Measurements from ENCODE around the gene ADK. TPM values are rescaled to one million over a fixed set of nuclear protein-coding genes. Genes with fewer than 3 reads are reported as not detected.

ADK gene
- total and polyA plus RNA-seq, 2 of the 13 experiments (the other 11 are each of a cell fraction or from before 2014, with no cell fraction given): 48.6 to 79.1 TPM

- TF ChIP-seq SNAPC4 (CRISPR knock-in tag; IDR thresholded peaks at IDR 0.05) (peak; percentile 65; the same call in 1 of the 2 replicates), ZBTB38 (CRISPR knock-in tag; IDR thresholded peaks at IDR 0.05) (peak; percentile 53; the same call in 1 of the 2 replicates), POGZ (CRISPR knock-in tag; IDR thresholded peaks at IDR 0.05) (peak; percentile 23; the same call in 1 of the 2 replicates), USF2 (IDR thresholded peaks at IDR 0.05; ENCODE audit: low read depth, low read length) (no peak), USF2 (CRISPR knock-in tag; IDR thresholded peaks at IDR 0.05; ENCODE audit: borderline replicate concordance) (0 out of 2 replicates have a peak, but pooled peaks have one; percentile 51), ZNF639 (CRISPR knock-in tag; conservative IDR thresholded peaks at IDR 0.05) (0 out of 2 replicates have a peak, but pooled peaks have one; percentile 18), ZNF468 (CRISPR knock-in tag; IDR thresholded peaks at IDR 0.05) (no peak), ZNF207 (IDR thresholded peaks at IDR 0.05; ENCODE audit: borderline replicate concordance) (no peak), CBFB (CRISPR knock-in tag; IDR thresholded peaks at IDR 0.05) (peak; percentile 43; the same call in 1 of the 2 replicates), NCOA1 (CRISPR knock-in tag; IDR thresholded peaks at IDR 0.05) (0 out of 2 replicates have a peak, but pooled peaks have one; percentile 44), EHMT2 (IDR thresholded peaks at IDR 0.05; ENCODE audit: borderline replicate concordance, low read depth, low read length) (no peak), ZNF124 (CRISPR knock-in tag; IDR thresholded peaks at IDR 0.05) (0 out of 2 replicates have a peak, but pooled peaks have one; percentile 38), ZNF160 (CRISPR knock-in tag; IDR thresholded peaks at IDR 0.05) (peak; percentile 72; the same call in 1 of the 2 replicates)
- TF ChIP-seq, protein P1, sequence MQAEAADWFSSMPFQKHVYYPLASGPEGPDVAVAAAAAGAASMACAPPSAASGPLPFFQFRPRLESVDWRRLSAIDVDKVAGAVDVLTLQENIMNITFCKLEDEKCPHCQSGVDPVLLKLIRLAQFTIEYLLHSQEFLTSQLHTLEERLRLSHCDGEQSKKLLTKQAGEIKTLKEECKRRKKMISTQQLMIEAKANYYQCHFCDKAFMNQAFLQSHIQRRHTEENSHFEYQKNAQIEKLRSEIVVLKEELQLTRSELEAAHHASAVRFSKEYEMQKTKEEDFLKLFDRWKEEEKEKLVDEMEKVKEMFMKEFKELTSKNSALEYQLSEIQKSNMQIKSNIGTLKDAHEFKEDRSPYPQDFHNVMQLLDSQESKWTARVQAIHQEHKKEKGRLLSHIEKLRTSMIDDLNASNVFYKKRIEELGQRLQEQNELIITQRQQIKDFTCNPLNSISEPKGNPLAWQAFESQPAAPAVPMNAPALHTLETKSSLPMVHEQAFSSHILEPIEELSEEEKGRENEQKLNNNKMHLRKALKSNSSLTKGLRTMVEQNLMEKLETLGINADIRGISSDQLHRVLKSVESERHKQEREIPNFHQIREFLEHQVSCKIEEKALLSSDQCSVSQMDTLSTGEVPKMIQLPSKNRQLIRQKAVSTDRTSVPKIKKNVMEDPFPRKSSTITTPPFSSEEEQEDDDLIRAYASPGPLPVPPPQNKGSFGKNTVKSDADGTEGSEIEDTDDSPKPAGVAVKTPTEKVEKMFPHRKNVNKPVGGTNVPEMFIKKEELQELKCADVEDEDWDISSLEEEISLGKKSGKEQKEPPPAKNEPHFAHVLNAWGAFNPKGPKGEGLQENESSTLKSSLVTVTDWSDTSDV (CRISPR knock-in tag; IDR thresholded peaks at IDR 0.05): 0 out of 2 replicates have a peak, but pooled peaks have one; percentile 49
Measured at GRCh38 chr10:74150990-74151878, at the start of gene ADK (continued).
